Cerebellar cortex (tissue), 1 donor: ENCODE measurements around the gene DNAL4.

Experiments
- DNase-seq: peaks from one replicate; pipeline ENCODE4 v3.0.0-alpha.2; 2015; ENCODE audit warnings: low spot score

The DNAL4 gene, protein sequence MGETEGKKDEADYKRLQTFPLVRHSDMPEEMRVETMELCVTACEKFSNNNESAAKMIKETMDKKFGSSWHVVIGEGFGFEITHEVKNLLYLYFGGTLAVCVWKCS

DNA sequence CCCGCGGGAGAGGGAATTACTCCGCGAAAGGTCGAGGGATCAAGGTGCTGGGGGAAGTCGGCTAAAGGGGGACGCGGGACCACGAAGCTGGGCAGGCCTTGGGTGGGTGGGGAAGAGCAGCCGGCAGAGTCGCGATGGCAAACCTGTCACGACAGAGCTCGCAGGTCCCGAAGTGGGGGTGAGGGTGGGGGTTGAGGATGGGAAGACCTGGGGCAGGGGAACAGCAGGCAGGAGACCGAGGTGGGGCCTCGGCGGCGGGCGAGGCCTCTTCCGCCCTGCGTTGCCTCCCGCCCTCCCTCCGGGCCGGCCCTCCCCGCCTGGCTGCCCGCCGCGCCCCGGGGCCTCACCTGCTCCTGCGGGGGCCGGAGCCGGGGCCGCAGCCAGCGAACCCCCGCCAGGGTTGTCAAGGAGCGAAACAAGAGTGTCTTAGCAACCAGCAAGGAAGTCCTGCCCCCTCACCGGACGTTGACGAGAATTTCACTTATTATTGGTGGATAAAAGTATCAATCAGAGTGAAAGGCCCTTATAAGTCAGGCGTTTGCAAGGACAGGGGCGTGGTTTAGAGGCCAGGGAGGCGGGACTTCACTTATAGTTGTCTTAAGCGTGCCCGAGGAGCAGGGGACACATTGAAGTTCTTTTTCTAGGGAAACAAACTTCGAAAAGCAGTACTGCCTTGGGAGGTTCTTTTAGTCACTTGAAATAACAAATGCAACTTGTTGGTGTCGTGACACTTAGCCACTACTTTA lies at the start of gene DNAL4:
Gene DNAL4 (minus strand): TSS at position 423 of the 746 bp plus-strand sequence. CDS start 11,412 bp downstream, outside the sequence.
- DNase-seq = peak; percentile 100

GRCh38 chr22:38843201-38843656 lies 49.3 kb upstream of the DNAL4 start:
- no peak for DNase-seq

DNA sequence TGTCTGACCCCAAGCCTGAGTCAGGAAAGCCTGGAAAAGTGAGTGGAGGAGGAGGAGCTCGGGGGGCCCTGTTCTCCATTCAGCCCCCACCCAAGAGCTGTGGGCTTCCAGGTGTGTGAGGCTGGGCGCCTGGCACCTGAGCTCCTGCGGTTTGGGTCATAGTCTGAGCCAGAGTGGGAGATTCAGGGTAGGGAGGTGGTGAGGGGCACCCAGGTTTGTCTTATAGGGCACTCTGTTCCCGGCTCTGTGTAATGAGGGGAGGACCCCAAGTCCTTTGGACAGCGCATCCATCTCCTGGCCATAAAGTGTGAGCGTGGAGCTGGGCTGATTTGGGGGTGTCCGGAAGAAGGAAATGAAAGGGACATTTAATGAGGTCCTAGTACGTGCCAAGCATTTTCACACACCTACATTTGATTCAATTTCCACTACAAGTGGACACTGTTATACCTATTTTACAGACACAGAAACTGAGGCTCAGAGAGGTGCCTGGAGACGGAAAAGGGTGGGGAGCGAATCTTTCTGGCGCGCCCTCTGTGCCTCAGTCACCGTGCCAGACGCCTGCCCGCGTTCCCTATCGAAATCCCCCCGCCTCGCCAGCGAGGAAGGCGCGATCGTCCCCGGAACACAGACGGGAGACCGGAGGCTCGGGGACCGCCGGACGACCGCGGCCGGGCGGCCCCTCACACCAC lies 48.7 kb upstream of the DNAL4 start:
- DNase-seq = no peak

DNA sequence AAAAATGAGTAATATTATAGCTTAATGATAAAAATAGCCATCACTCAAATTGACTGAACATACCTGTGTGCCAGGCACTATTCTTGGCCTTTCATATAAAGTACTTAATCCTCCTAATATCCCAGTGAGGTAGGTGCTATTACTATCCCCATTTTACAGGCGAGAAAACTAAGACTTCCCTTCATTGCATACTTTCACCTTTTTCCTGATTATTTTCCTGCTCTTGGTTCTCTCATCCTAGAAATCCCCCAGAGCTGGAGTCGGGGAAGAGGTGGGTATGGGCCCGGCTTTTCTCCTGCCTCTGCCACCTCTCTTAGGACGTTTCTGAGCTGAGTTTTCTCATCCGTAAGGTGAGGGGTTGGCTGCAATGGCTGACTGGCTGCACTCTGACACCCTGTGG lies 47.7 kb upstream of the DNAL4 start:
- DNase-seq = no peak

- no peak for DNase-seq
Measured at GRCh38 chr22:38841211-38841610, 47.3 kb upstream of the DNAL4 start.

DNA sequence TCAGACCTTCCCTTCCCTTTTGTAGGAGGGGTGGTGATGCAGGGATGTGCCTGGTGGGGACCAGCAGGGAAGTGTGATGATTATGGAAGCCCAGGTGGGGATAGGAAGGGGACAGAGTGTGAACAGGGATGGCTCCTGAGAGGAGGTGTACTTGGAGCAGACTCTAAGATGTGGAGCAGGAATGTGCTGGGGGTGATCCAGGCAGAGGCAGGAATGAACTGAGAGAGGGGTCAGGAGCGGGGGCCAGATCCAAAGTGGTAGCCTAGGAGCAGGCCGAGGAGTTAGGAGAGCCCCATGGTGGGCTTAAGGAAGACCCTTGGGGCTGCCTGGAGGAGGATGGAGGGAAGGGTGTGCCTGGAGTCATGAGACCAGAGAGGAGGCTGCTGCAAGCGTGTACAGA lies 46.2 kb upstream of the DNAL4 start:
- no peak for DNase-seq

GRCh38 chr22:38839686-38840085 lies 45.7 kb upstream of the DNAL4 start:
- no peak for DNase-seq

GRCh38 chr22:38837414-38837928 lies 43.5 kb upstream of the DNAL4 start:
- DNase-seq = no peak

DNA sequence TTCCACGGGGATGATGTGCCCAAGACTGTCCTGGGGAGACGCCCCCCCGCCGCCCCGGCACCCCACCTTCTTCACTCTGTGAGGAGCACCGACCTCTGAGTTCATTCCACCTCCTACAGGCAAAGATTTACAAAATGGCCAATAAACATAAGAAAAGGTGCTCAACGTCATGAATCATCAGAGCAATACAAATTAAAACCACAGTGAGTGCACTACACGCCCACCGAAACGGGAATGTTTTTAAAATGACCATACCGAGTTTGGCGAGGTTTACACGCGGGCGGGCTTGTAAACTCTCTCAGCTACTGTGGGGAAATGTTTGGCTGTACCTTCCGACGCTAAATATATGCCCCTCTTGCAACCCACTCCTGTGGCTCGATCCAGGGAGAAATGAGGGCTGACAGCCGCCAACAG lies 42.0 kb upstream of the DNAL4 start:
- DNase-seq = no peak

- DNase-seq = no peak
Measured at GRCh38 chr22:38834991-38835390, 41.0 kb upstream of the DNAL4 start.

DNA sequence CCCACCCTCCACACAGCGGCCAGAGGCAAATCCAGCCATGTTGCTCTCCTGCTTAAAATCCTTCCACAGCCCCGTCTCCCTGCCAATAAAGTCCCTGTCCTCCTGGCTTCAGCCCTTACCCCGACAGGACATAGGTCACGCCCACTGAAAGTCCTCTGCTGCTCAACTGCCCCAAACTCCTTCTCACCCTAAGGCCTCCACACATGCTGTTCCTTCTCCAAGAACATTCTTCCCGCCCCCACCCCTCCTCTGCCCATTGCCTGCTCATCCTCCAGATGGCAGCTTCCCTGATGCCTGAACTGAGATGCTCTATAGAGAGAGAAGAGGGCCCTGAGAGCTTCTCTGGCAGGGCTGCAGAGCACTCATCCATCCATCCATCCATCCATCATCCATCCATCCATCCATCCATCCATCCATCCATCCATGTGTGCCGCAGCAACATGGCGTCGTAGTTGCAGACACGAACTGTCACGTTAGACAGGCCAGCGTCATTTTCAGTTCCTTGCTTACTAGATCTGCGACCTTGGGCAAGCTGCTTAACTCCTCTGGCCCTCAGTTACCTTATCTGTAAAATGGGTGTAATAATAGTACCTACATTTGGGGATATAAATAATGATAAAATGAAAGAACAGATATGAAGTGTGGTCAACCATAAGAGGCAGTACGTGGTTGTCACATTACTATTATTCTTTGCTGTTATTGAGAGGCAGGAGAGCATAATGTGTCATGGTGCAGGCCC lies 40.4 kb upstream of the DNAL4 start:
- DNase-seq = no peak

DNA sequence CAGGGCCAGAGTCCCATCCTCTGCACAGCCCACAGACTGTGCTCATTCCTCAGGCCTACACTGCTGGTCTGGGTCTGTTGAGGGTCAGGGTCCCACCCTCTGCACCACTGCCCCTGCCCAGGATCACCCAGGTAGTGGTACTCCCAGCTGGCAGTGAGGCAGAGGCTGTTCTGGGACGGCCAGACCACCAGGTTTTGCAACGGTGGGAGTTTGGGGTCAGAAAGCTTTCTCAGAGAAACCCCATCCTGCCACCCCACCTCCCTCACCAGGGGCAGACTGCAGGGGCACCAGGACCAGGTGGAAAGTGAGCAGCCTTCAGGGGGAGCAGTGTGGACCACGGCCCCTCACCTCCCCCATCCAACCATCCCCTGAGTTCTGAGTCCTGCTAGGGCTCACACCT lies 39.1 kb upstream of the DNAL4 start:
- no peak for DNase-seq

DNA sequence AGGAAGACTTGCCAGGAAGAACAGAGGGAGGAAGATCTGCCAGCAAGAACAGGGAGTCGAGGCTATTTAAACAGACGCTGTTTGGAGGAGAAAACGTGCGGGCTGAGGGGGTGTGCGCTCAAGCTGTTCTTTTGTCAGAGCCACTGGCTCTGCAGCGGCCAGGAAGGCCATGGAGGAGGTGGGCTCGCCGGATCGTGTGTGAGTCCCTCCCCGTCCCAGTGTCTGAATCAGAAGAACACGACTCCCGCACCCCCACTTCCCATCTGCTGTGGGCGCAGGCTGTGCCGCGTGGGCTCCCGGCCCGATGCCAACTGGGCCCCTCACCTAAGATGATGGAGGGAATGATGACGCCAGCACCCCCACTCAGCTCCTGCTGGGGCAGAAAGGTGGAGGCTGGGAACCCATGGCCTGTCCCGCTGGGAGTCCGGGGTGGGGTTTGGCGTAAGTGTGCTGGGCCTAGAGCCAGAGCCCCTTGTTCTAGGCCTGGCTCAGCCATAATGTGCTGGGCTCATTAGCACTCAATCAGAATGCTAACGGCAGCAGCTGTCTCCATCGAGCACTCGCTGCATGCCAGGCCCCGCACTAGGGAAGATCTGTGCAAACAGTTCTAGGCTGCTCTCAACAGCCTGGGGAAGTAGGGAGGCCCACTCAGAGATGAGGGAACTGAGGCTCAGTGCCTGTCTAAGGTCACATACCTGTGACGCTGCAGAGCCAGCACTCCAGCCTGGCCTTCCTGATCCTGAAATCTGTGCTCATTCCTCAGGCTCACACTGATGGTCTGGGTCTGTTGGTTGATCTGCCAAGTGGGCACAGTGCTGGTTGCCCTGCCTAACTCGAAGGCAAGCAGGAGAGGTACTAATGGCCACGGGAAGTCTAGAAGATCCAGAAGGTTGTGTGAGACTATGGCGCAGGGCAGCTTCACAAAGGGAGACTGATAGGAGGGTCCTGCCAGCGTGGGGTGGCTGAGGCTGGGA lies 38.3 kb upstream of the DNAL4 start:
- DNase-seq = peak; percentile 52

DNA sequence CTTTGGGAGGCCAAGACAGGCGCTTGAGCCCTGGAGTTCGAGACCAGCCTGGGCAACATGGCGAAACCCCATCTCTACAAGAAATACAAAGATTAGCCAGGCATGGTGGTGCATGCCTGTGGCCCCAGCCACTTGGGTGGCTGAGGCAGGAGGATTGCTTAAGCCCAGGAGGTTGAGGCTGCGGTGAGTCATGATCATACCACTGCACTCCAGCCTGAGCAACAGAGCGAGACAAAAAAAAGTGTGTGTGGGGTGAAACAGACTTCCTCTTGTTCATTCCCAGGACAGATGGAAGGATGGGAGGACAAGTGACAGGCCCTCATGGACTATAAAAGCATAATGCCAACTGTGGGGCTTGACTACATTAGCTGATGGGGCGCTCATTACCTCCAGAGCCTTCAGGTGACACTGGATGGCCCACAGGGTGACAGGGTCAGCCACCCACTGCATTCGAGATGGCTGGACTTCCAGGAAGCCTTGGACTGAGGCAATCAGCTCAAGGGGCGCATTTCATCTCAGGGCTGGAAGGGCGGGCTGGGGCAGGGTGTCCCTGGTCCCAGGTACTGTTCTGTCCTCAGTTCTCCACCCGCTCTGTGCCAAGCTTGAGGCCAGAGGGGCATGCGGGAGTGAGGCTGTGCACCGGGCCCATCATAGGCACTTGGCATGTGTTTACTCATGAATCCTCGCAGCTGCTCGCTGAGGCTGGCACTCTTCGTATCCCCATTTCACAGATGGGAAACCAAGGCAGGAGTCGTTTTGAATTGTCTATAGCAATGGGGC lies 37.4 kb upstream of the DNAL4 start:
- no peak for DNase-seq

GRCh38 chr22:38830845-38831108 lies 36.8 kb upstream of the DNAL4 start:
- DNase-seq = no peak

- no peak for DNase-seq
Measured at GRCh38 chr22:38830026-38830844, 36.3 kb upstream of the DNAL4 start.

DNA sequence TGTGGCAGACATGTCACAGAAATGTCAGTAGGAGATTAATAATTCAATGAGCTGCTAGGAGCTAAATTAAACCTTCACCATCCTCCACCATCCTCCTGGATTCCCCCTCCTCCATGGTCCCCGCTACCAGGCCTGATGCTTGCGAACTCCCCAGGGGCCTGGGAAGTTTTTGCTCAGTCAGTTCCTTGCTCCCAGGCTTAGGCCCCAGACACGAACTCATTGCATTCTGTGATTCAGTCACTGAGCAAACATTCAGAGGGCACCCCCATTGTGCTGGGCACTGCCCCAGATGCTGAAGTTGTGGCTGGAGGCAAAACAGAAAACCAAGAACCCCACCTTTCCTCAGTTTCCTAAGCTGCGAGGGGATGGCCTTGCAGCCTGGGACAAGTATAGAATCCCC lies 35.5 kb upstream of the DNAL4 start:
- DNase-seq = no peak

DNA sequence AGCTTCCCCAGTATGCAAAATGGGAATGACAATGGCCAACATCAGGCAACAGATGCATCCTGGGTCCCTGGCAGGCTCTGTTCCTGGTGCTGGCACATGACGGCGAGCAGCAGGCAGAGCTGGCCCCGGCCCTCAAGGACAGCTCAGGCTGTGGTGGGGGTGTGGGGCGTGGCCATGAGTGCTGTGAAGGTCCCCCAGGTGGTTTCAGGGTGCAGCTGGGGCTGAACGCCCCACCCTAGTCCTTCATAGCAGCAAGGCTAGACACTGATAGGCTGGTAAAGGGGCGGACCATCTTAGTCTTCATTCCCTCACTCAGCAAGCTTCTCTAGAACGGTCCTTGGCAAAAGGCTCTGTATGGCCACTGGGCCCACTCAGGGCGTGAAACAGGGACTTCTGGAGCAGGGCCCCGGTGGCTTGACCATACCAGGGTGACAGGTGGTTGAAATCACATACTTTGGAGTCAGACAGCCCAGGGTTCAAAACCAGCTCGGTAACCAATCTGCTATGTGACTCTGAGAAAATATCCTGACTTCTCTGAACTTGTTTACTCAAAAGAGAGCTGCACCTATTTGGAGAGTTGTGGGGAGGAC lies 34.8 kb upstream of the DNAL4 start:
- no peak for DNase-seq

GRCh38 chr22:38828191-38828590 lies 34.2 kb upstream of the DNAL4 start:
- DNase-seq = no peak
